Suprapubic skin (tissue), 4 donors: ENCODE data around the gene SCYL1. TPM values are rescaled to one million over a fixed set of nuclear protein-coding genes. Genes with fewer than 3 reads are reported as not detected.

Source experiments
- DNase-seq, 2 donors: peaks; one replicate each; pipeline ENCODE4 v3.0.0-alpha.2; 2019; ENCODE audit warnings: low spot score in 2 of 2
- H3K27ac ChIP-seq: fragments of 200-600 bp; sonication (generic); one replicate; pipeline ENCODE4 v1.5.1; 2019
- H3K27me3 ChIP-seq: fragments of 200-600 bp; sonication (generic); one replicate; pipeline ENCODE4 v1.5.1; 2019
- H3K36me3 ChIP-seq: fragments of 200-600 bp; sonication (generic); one replicate; pipeline ENCODE4 v1.5.1; 2019
- H3K4me1 ChIP-seq: fragments of 200-600 bp; sonication (generic); one replicate; pipeline ENCODE4 v1.5.1; 2019
- H3K4me3 ChIP-seq: fragments of 200-600 bp; sonication (generic); one replicate; pipeline ENCODE4 v1.5.1; 2019; ENCODE audit warnings: mild to moderate bottlenecking
- H3K9me3 ChIP-seq: fragments of 200-600 bp; sonication (generic); one replicate; pipeline ENCODE4 v1.5.1; 2019
- EP300 ChIP-seq: sonication (generic); formaldehyde crosslinking; IDR thresholded peaks from one replicate; pipeline ENCODE4 v1.6.1; 2017; ENCODE audit warnings: antibody characterized with exemption
- POLR2A ChIP-seq, 2 donors: fragments of 450-650 bp; IDR thresholded peaks; one replicate each; pipeline ENCODE4 v1.6.1; 2017; ENCODE audit warnings: antibody characterized with exemption in 2 of 2, mild to moderate bottlenecking in 2 of 2, moderate library complexity in 2 of 2
- POLR2AphosphoS5 ChIP-seq, 3 donors: sonication (generic); formaldehyde crosslinking; IDR thresholded peaks; one replicate each; pipeline ENCODE4 v1.6.1; 2017; ENCODE audit warnings: antibody characterized with exemption in 3 of 3
- WGBS: methylation state at CpG from one replicate; pipeline ENCODE4 v1.1.5; 2018; 5-methylcytosine and 5-hydroxymethylcytosine counted together
- total RNA-seq, 4 donors: library from RNA; depleted of rRNA; stranded (reverse); fragments of >200 nt; gene quantifications; one replicate each; pipeline ENCODE4 v1.1.0, GENCODE V29; 2016
- TF ChIP-seq, protein P1 (sequence below), 2 donors: fragments of 200-600 bp in 1 of 2; fragments of 450-650 bp in 1 of 2; sonication (generic) in 1 of 2; IDR thresholded peaks; one replicate each; pipeline ENCODE4 v1.5.1; 2016 to 2019; ENCODE audit warnings: antibody characterized with exemption in 2 of 2, mild to moderate bottlenecking in 1 of 2, moderate library complexity in 1 of 2

The SCYL1 gene
- total RNA-seq, 4 donors from 2014 or later, result 63.2 to 83.6 (median 78.4) TPM

DNA sequence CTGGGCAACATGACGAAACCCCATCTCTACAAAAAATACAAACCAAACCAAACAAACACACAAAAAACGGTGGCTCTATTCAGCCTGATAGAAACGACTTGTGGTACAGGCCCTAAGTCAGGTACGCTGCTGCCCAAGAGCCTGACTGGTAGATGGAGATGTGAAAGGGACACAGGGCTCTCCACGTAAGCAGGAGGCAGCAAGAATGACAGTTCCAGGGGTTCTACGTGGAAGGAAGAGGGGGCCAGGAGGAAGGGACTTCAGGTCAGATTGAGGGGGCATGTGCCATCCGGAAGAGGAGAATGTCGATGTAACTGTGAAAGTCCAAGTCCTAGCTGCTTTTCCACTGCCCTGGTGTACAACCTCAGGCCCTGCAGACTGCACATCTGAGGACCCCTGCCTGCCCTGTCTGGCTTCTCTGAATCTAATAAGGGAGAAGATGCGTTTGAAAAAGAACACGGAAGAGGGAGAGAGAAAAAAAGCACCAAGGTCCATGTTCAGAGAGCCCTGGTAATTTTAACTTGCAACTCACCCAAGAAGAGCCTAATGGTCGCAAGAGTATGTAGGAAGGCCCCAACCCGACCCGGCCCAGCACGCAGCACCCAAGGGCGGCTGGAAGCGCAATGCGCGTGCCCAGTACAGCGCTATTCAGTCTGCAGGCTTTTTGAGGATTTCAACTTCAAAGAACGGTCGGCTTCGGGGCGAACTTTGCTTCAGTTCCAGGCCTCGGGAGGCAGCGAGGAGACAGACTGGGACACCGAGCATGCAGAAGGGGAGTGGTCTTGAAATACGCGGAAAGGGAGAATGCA lies 44.5 kb downstream of the SCYL1 start:
- WGBS, result 7% methylated on average over 27 of the region's 28 CpGs
- H3K4me3 ChIP-seq, result peak overlapping the region; percentile 94
- no peak for DNase-seq

DNA sequence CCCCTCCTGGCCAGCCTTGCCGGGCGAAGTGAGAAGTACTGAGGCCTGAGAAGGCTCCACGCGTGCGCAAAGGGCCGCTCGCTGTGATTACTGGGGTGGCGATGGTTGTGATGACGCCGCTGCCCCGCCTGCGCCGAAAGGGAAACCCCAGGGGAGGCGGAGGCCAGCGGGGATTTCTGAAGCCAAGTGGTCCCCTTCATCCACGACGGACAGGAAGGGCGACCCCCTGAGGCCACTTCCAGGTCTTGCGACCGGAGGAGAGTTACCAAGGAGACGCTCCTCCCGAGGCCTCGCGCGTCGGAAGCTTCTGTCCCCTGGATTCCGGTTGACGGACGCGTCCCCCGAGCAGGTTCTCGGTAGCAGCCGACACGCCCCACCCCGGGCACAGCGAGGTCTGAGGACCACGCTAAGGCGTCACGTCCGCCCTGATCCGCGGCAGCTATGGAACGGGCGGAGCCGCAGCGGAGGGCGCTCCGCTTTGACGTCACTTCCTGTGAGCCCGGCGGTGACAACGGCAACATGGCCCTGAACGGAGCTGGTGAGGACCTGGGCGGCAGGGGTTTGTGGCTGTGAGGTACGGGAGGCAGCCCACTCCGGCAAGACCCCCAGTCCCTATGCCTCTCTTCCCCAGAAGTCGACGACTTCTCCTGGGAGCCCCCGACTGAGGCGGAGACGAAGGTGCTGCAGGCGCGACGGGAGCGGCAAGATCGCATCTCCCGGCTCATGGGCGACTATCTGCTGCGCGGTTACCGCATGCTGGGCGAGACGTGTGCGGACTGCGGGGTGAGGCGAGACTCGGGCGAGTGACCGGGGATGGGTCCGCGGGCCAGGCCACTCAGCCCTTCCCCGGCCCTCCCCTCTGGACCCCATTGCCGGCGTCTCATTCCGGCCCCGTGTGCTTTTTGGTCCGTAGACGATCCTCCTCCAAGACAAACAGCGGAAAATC lies 45.4 kb downstream of the SCYL1 start, which contains the start of gene ZNRD2:
Gene ZNRD2, plus strand, starts transcription at position 505 of the 946 bp plus-strand sequence. Its CDS starts 15 bp downstream, at position 520.
- 3% methylated on average over 6 of the region's 89 CpGs for WGBS

More for the DNA sequence above, 44.5 kb downstream of the SCYL1 start:
- TF ChIP-seq POLR2AphosphoS5 (IDR thresholded peaks at IDR 0.05) (no peak), POLR2A (IDR thresholded peaks at IDR 0.05) (no peak), EP300 (no peak)
- TF ChIP-seq, protein P1, sequence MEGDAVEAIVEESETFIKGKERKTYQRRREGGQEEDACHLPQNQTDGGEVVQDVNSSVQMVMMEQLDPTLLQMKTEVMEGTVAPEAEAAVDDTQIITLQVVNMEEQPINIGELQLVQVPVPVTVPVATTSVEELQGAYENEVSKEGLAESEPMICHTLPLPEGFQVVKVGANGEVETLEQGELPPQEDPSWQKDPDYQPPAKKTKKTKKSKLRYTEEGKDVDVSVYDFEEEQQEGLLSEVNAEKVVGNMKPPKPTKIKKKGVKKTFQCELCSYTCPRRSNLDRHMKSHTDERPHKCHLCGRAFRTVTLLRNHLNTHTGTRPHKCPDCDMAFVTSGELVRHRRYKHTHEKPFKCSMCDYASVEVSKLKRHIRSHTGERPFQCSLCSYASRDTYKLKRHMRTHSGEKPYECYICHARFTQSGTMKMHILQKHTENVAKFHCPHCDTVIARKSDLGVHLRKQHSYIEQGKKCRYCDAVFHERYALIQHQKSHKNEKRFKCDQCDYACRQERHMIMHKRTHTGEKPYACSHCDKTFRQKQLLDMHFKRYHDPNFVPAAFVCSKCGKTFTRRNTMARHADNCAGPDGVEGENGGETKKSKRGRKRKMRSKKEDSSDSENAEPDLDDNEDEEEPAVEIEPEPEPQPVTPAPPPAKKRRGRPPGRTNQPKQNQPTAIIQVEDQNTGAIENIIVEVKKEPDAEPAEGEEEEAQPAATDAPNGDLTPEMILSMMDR (IDR thresholded peaks at IDR 0.05), result no peak
- Histone ChIP-seq H3K9me3 (no peaks in the 10 kb centered on the region), H3K27ac (peak overlapping the region; percentile 92), H3K27me3 (no peaks in the 10 kb centered on the region), H3K4me1 (peaks cover 65% of the 10 kb centered on the region), H3K36me3 (peaks cover 3% of the 10 kb centered on the region)

DNA sequence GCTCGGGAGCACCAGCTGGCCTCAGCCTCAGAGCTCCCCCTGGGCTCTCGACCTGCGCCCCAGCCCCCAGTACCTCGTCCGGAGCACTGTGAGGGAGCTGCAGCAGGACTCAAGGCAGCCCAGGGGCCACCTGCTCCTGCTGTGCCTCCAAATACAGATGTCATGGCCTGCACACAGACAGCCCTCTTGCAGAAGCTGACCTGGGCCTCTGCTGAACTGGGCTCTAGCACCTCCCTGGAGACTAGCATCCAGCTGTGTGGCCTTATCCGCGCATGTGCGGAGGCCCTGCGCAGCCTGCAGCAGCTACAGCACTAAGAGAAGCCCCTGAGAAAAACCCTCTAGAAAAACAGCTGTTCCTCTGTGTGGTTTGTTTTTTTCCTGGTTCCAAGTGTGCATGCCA lies 46.5 kb downstream of the SCYL1 start:
- peaks cover 3% of the 10 kb centered on the region for H3K36me3 ChIP-seq
- no peaks in the 10 kb centered on the region for H3K9me3 ChIP-seq
- H3K27me3 ChIP-seq, result no peaks in the 10 kb centered on the region
- DNase-seq, result peak in 1 of 2 donors; percentile 66
- 82% methylated on average over 8 of the region's 9 CpGs for WGBS
- H3K4me1 ChIP-seq, result peaks cover 74% of the 10 kb centered on the region
- TF ChIP-seq POLR2A (IDR thresholded peaks at IDR 0.05) (no peak), POLR2AphosphoS5 (IDR thresholded peaks at IDR 0.05) (no peak), EP300 (no peak)
- TF ChIP-seq, protein P1 (IDR thresholded peaks at IDR 0.05), result no peak
- H3K27ac ChIP-seq, result no peak overlapping the region
- peak overlapping the region; percentile 94 for H3K4me3 ChIP-seq

More for the DNA sequence above, 45.4 kb downstream of the SCYL1 start, which contains the start of gene ZNRD2:
- DNase-seq, result peak; percentile 99
- Histone ChIP-seq H3K4me3 (peak within 1 kb of the TSS; percentile 94), H3K27ac (peak within 1 kb of the TSS; percentile 92), H3K36me3 (peaks cover 3% of the 10 kb centered on the region), H3K27me3 (no peaks in the 10 kb centered on the region), H3K4me1 (peaks cover 73% of the 10 kb centered on the region), H3K9me3 (no peaks in the 10 kb centered on the region)
- peak; percentile 72 to 94 (median 85) for TF ChIP-seq POLR2AphosphoS5 (IDR thresholded peaks at IDR 0.05)
- TF ChIP-seq, protein P1 (IDR thresholded peaks at IDR 0.05), result peak in 1 of 2 donors; percentile 29
- peak in 1 of 2 donors; percentile 59 for TF ChIP-seq POLR2A (IDR thresholded peaks at IDR 0.05)
- TF ChIP-seq EP300, result no peak

DNA sequence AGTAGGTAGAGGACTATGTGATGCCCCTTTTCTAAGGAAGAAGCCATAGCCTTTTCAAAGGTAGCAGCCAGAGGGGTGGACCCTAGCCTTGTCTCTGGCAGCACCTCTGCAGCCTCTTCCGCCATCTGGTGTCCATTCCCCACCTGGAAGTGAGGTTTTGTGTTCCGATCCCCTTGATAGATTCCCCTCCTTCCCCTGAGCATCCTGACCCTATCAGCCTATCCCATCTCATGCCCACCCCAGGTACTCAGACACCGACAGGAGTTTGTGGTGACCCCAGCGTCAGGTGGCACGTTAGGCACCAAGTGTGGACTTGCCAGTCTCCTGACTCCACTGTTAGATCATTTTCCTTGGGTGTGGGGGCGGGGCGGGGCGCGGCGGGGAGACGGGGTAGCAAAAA lies 47.1 kb downstream of the SCYL1 start:
- Histone ChIP-seq H3K27me3 (no peaks in the 10 kb centered on the region), H3K4me3 (peak overlapping the region; percentile 94), H3K9me3 (no peaks in the 10 kb centered on the region), H3K36me3 (peaks cover 3% of the 10 kb centered on the region), H3K4me1 (peaks cover 76% of the 10 kb centered on the region), H3K27ac (peak overlapping the region; percentile 89)
- no peak for DNase-seq
- 6% methylated on average over 11 of the region's 11 CpGs for WGBS
- TF ChIP-seq POLR2AphosphoS5 (IDR thresholded peaks at IDR 0.05), result no peak
- TF ChIP-seq EP300, result no peak
- TF ChIP-seq POLR2A (IDR thresholded peaks at IDR 0.05), result no peak
- TF ChIP-seq, protein P1 (IDR thresholded peaks at IDR 0.05), result no peak
